ENCODE measurements around the gene ANXA5.

The ANXA5 gene

GRCh38 chr4:121692261-121692660, 4.5 kb downstream of the ANXA5 start:
- DNase-seq (ENCODE audit: extremely low read depth, low read depth): no peak
- TF ChIP-seq CTCF (IDR thresholded peaks at IDR 0.05; ENCODE audit: low read depth, low read length, missing control alignments): no peak
- H3K4me3 ChIP-seq (replicated peaks; ENCODE audit: low read depth, low read length): no peak overlapping the region

GRCh38 chr4:121690001-121690400, 6.8 kb downstream of the ANXA5 start:
- no peak for TF ChIP-seq CTCF (IDR thresholded peaks at IDR 0.05; ENCODE audit: low read depth, low read length, missing control alignments)
- 0 out of 2 replicates have a peak overlapping the region, but pooled peaks have one; percentile 5 for H3K4me3 ChIP-seq (replicated peaks; ENCODE audit: low read depth, low read length)
- DNase-seq (ENCODE audit: extremely low read depth, low read depth): no peak

DNA sequence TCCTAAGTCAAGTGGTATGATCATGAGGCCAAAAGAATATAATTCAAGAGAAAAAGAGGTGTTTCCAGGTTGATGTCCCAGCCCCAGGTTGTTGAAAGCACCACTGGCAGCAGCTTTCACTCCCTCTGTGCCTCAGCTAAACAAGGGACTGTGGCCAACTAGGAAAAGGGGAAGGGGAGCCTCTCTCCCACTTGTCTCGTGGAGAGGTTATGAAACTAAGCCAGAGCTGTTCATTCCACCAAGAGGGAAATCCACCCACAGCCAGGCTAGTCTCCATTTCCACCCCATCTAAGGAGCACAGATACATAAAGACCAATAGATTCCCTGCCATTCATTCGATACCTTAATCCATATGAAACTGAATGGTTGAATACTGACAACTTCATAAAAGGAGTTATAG, 8.1 kb downstream of the ANXA5 start:
- no peak for DNase-seq (ENCODE audit: extremely low read depth, low read depth)
- no peak for TF ChIP-seq CTCF (IDR thresholded peaks at IDR 0.05; ENCODE audit: low read depth, low read length, missing control alignments)
- no peak overlapping the region for H3K4me3 ChIP-seq (replicated peaks; ENCODE audit: low read depth, low read length)

- no peak overlapping the region for H3K4me3 ChIP-seq (replicated peaks; ENCODE audit: low read depth, low read length)
- no peak for TF ChIP-seq CTCF (IDR thresholded peaks at IDR 0.05; ENCODE audit: low read depth, low read length, missing control alignments)
- DNase-seq (ENCODE audit: extremely low read depth, low read depth): no peak
Measured at GRCh38 chr4:121688261-121688660, 8.5 kb downstream of the ANXA5 start.

DNA sequence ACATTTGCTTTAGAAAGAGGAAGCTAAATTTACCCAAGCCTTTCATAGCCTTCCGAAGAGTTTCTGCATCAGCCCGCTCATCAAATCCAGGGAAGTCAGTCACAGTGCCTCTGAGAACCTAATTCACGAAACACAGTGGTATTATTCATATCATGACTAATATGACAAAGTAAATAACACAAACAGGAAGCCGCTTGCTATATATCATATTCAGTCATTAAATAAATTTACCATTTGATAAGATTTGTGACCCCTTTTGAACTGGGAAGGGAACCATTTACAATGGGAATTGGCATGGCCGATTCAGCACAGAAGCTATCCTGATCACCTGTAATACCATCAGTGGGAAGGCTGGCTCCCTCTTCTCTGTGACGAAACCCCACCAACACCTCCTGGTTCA, 10.5 kb downstream of the ANXA5 start:
- DNase-seq (ENCODE audit: extremely low read depth, low read depth): no peak
- H3K4me3 ChIP-seq (replicated peaks; ENCODE audit: low read depth, low read length): no peak overlapping the region
- no peak for TF ChIP-seq CTCF (IDR thresholded peaks at IDR 0.05; ENCODE audit: low read depth, low read length, missing control alignments)

DNA sequence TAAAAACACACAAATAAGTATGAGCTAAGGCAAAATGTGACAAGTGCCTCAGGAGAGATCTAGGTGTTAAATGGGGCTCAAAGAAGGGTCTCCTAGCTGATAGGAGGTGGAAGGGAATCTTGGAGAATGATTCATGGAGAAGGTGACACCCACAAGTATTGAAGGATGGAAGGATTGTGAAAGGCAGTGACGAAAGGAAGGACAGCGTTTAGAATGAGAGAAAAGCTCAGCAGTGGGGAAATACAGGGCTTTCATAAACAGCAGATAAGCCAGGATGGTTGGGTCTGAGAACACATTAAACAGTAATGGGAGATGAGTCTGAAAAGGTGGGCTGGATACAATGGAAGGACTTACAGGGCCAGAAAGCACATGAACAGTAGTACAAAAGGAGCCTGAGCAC, 11.5 kb downstream of the ANXA5 start:
- H3K4me3 ChIP-seq (replicated peaks; ENCODE audit: low read depth, low read length): no peak overlapping the region
- no peak for TF ChIP-seq CTCF (IDR thresholded peaks at IDR 0.05; ENCODE audit: low read depth, low read length, missing control alignments)
- no peak for DNase-seq (ENCODE audit: extremely low read depth, low read depth)

- no peak for DNase-seq (ENCODE audit: extremely low read depth, low read depth)
- H3K4me3 ChIP-seq (replicated peaks; ENCODE audit: low read depth, low read length): no peak overlapping the region
- no peak for TF ChIP-seq CTCF (IDR thresholded peaks at IDR 0.05; ENCODE audit: low read depth, low read length, missing control alignments)
Measured at GRCh38 chr4:121684561-121684960, 12.2 kb downstream of the ANXA5 start.

All from HFF-Myc (cell line).